Tibial nerve (tissue), 4 donors: Measurements from ENCODE around the gene PTPRK.

ENCODE experiments used
- EP300 ChIP-seq, 2 donors: sonication (generic); formaldehyde crosslinking; IDR thresholded peaks; one replicate each; pipeline ENCODE4 v1.6.1; 2017; ENCODE audit warnings: antibody characterized with exemption in 2 of 2, mild to moderate bottlenecking in 1 of 2
- POLR2A ChIP-seq, 2 donors: fragments of 450-650 bp; IDR thresholded peaks; one replicate each; pipeline ENCODE4 v1.6.1; 2017; ENCODE audit warnings: antibody characterized with exemption in 2 of 2, mild to moderate bottlenecking in 2 of 2, moderate library complexity in 2 of 2
- TF ChIP-seq, protein P1 (sequence below), 5 experiments: fragments of 200-600 bp in 3 of 5; fragments of 450-650 bp in 2 of 5; sonication (generic) in 3 of 5; IDR thresholded peaks; one replicate each; pipeline ENCODE4 v1.5.1; 2016 to 2019; ENCODE audit warnings: antibody characterized with exemption in 5 of 5, mild to moderate bottlenecking in 3 of 5, moderate library complexity in 2 of 5

DNA sequence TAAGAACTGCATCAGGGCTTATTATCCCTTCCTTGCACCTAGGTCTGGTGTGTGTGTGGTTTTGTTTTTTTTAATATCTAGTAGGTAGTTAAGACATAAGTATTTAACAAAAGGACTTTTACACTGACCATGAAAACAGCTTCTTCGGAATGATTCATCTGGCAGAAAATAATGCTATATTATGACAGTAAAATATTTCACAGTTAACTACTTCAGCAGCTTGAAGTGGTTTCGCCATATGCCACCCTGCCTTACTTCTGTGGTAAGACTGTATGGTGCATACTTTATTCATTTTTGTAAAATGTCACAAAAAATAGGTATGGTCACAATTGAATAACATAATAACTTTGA lies 858 bp upstream of the PTPRK start:
- TF ChIP-seq, protein P1, sequence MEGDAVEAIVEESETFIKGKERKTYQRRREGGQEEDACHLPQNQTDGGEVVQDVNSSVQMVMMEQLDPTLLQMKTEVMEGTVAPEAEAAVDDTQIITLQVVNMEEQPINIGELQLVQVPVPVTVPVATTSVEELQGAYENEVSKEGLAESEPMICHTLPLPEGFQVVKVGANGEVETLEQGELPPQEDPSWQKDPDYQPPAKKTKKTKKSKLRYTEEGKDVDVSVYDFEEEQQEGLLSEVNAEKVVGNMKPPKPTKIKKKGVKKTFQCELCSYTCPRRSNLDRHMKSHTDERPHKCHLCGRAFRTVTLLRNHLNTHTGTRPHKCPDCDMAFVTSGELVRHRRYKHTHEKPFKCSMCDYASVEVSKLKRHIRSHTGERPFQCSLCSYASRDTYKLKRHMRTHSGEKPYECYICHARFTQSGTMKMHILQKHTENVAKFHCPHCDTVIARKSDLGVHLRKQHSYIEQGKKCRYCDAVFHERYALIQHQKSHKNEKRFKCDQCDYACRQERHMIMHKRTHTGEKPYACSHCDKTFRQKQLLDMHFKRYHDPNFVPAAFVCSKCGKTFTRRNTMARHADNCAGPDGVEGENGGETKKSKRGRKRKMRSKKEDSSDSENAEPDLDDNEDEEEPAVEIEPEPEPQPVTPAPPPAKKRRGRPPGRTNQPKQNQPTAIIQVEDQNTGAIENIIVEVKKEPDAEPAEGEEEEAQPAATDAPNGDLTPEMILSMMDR (IDR thresholded peaks at IDR 0.05) = no peak
- no peak for TF ChIP-seq EP300 (IDR thresholded peaks at IDR 0.05)
- no peak for TF ChIP-seq POLR2A (IDR thresholded peaks at IDR 0.05)
